ENCODE measurements around the gene GPSM3. TPM values are rescaled to one million over a fixed set of nuclear protein-coding genes. Genes with fewer than 3 reads are reported as not detected.

Gene GPSM3
- total and polyA plus RNA-seq, 4 donors = 8.1 to 145 (median 47.3) TPM

DNA sequence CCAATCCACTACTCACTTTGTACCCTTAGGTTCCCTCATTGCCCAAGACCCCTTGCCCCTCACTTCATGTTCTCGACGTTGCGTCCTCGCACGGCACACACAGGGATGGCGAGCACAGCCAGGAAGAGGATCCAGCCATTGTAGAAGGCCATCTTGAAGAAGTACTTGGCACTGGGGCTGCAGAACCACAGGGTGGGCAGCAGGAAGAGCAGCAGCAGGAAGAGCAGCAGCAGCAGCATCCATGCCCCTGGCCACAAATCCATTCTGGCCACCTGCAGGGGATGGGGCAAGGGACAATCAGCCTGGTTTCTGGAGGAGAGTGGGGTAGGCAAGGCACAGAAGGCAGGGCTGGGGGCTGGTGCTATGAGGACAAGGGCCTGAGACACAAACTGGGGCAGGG lies 21.2 kb downstream of the GPSM3 start:
- WGBS, 2 donors = 96% methylated on average over 6 of the region's 6 CpGs
- H3K4me1 ChIP-seq (ENCODE audit: control insufficient read depth in 5 of 5, insufficient read depth in 5 of 5, low read length in 5 of 5) = peaks cover 0 to 24% (median 8%) of the 10 kb centered on the region in 5 donors
- no peaks in the 10 kb centered on the region for H3K9me3 ChIP-seq (ENCODE audit: control insufficient read depth in 4 of 4, insufficient read depth in 3 of 4, low read length in 3 of 4)
- no peak for TF ChIP-seq CTCF (IDR thresholded peaks at IDR 0.05; ENCODE audit: control extremely low read depth, extremely low read depth)
- ATAC-seq (ENCODE audit: insufficient read depth, low FRiP score) = no peak
- no peak overlapping the region for H3K4me3 ChIP-seq
- no peak overlapping the region for H3K27ac ChIP-seq (ENCODE audit: low read depth in 1 of 2, low read length in 1 of 2)
- peaks cover 3 to 32% (median 19%) of the 10 kb centered on the region in 4 donors for H3K36me3 ChIP-seq (ENCODE audit: control insufficient read depth in 4 of 4, insufficient read depth in 4 of 4, low read length in 4 of 4)
- H3K9ac ChIP-seq (ENCODE audit: insufficient read depth in 1 of 2, low read length in 2 of 2) = no peak overlapping the region
- no peak for DNase-seq
- H3K27me3 ChIP-seq (ENCODE audit: control insufficient read depth in 3 of 3, insufficient read depth in 3 of 3, low read length in 2 of 3) = no peaks in the 10 kb centered on the region

DNA sequence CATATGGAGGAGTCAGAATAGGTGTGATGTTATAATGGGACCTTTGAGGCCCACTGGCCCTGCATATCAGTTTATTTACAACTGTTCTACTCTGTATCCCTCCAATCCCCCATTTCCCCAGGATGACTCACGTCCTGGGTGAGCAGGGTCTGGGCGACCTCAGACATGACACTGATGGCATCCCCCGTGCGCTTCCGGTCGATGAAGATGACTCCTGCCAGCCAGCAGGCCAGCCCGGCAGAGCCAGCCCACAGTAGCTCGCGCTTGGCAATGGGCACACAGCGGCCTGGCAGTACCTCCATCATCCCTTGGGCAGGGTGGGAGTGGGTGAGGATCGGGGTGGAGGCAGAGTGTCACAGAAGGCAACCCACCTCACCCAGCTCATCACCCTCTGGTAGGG lies 22.1 kb downstream of the GPSM3 start:
- Histone ChIP-seq H3K4me1 (ENCODE audit: control insufficient read depth in 5 of 5, insufficient read depth in 5 of 5, low read length in 5 of 5) (peaks cover 0 to 20% (median 8%) of the 10 kb centered on the region in 5 donors), H3K27me3 (ENCODE audit: control insufficient read depth in 3 of 3, insufficient read depth in 3 of 3, low read length in 2 of 3) (no peaks in the 10 kb centered on the region), H3K36me3 (ENCODE audit: control insufficient read depth in 4 of 4, insufficient read depth in 4 of 4, low read length in 4 of 4) (peaks cover 3 to 32% (median 21%) of the 10 kb centered on the region in 4 donors), H3K4me3 (no peak overlapping the region), H3K9ac (ENCODE audit: insufficient read depth in 1 of 2, low read length in 2 of 2) (no peak overlapping the region), H3K9me3 (ENCODE audit: control insufficient read depth in 4 of 4, insufficient read depth in 3 of 4, low read length in 3 of 4) (no peaks in the 10 kb centered on the region), H3K27ac (ENCODE audit: low read depth in 1 of 2, low read length in 1 of 2) (no peak overlapping the region)
- TF ChIP-seq CTCF (IDR thresholded peaks at IDR 0.05; ENCODE audit: control extremely low read depth, extremely low read depth) = no peak
- ATAC-seq (ENCODE audit: insufficient read depth, low FRiP score) (no peak), DNase-seq (no peak)
- WGBS, 2 donors = 95 to 96% methylated on average over 11 of the region's 11 CpGs

DNA sequence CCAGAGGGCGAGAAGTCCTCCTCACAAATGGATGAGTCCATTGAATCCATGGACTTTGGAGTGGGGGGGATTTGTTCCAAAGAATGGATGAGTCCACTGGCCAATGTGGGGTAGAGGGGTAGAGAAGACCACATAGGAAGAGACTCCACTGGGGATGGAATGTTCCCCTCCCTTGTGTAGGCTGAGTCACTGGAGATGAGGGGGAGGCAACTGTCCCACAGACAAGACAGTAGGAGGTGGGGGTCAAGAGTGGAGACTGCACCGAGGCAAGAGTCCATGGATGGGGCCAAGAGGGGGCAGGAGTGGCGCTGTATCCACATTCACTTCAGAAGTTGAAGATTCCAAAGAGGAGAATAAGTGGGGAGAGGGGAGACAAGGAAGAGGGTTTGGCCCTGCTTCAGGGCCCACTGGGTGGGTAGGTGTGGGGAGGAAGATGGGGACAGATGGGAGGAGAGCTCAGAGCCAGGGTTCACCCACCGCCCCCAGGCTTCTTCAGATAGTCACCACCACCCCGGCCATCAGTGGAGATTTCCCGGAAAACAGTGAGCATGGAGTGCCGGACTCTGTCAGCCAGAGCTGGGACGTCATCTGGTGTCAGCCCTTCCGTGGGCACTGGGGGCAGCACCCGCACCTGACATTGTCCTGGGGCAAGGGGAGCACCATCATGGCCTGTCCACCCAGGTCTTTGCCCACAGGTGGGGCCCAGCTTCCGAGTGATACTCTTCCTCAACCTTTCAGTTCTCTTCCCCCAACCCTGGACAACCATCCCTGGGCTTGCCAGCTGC lies 23.4 kb downstream of the GPSM3 start:
- peaks cover 3 to 32% (median 21%) of the 10 kb centered on the region in 4 donors for H3K36me3 ChIP-seq (ENCODE audit: control insufficient read depth in 4 of 4, insufficient read depth in 4 of 4, low read length in 4 of 4)

More for the DNA sequence above, 23.4 kb downstream of the GPSM3 start:
- Histone ChIP-seq H3K4me1 (ENCODE audit: control insufficient read depth in 5 of 5, insufficient read depth in 5 of 5, low read length in 5 of 5) (peaks cover 0 to 7% (median 0%) of the 10 kb centered on the region in 5 donors), H3K27ac (ENCODE audit: low read depth in 1 of 2, low read length in 1 of 2) (no peak overlapping the region), H3K4me3 (no peak overlapping the region), H3K27me3 (ENCODE audit: control insufficient read depth in 3 of 3, insufficient read depth in 3 of 3, low read length in 2 of 3) (peaks cover 0 to 1% (median 0%) of the 10 kb centered on the region in 3 donors), H3K9ac (ENCODE audit: insufficient read depth in 1 of 2, low read length in 2 of 2) (no peak overlapping the region), H3K9me3 (ENCODE audit: control insufficient read depth in 4 of 4, insufficient read depth in 3 of 4, low read length in 3 of 4) (no peaks in the 10 kb centered on the region)
- TF ChIP-seq CTCF (IDR thresholded peaks at IDR 0.05; ENCODE audit: control extremely low read depth, extremely low read depth) = no peak
- 87 to 95% methylated on average over 11 of the region's 11 CpGs for WGBS, 2 donors
- ATAC-seq (ENCODE audit: insufficient read depth, low FRiP score) (no peak), DNase-seq (no peak)

All from lung (tissue), 12 donors.